ENCODE measurements around the gene GNG12. TPM values are rescaled to one million over a fixed set of nuclear protein-coding genes. Genes with fewer than 3 reads are reported as not detected.

Gene GNG12
- total RNA-seq, 2 donors from 2014 or later: 29.1 to 45.4 TPM

GRCh38 chr1:67818725-67819301, 14.5 kb downstream of the GNG12 start:
- Histone ChIP-seq H3K36me3 (no peaks in the 10 kb centered on the region), H3K4me1 (peaks cover 0 to 7% of the 10 kb centered on the region in 2 donors), H3K27me3 (no peaks in the 10 kb centered on the region), H3K27ac (no peak overlapping the region), H3K4me3 (no peak overlapping the region), H3K9me3 (no peaks in the 10 kb centered on the region)
- no peak for TF ChIP-seq CTCF (IDR thresholded peaks at IDR 0.05)
- no peak for DNase-seq (ENCODE audit: low spot score)

- DNase-seq (ENCODE audit: low spot score): no peak
- no peak overlapping the region for H3K27ac ChIP-seq
- H3K36me3 ChIP-seq: no peaks in the 10 kb centered on the region
- TF ChIP-seq CTCF (IDR thresholded peaks at IDR 0.05): no peak
- H3K4me1 ChIP-seq: peaks cover 0 to 7% of the 10 kb centered on the region in 2 donors
- H3K4me3 ChIP-seq: no peak overlapping the region
- H3K9me3 ChIP-seq: no peaks in the 10 kb centered on the region
- H3K27me3 ChIP-seq: no peaks in the 10 kb centered on the region
These were observed 15.1 kb downstream of the GNG12 start for GRCh38 chr1:67818162-67818561.

DNA sequence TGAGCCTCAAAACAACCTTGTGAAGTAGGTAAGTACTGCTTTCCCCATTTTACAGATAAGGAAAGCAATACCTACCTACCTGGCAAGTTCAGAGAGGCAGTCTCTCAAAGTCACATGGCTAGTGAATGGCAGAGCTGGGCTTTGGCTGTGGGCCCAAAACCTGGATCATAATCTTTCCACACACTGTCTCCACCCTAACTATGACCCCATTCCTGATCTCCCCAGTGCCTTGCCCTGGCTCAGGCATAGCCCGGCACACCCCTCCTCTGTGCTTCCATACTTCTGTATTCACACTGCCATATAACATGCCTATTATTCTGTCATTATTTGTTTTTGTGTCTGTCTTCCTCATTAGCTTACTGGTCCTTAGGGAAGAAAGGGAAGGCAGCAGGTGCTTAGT, 15.9 kb downstream of the GNG12 start:
- no peaks in the 10 kb centered on the region for H3K27me3 ChIP-seq
- peaks cover 0 to 12% of the 10 kb centered on the region in 2 donors for H3K4me1 ChIP-seq
- no peak overlapping the region for H3K27ac ChIP-seq
- H3K9me3 ChIP-seq: no peaks in the 10 kb centered on the region
- no peak for TF ChIP-seq CTCF (IDR thresholded peaks at IDR 0.05)
- no peak for DNase-seq (ENCODE audit: low spot score)
- H3K4me3 ChIP-seq: no peak overlapping the region
- H3K36me3 ChIP-seq: no peaks in the 10 kb centered on the region

GRCh38 chr1:67816506-67816905, 16.8 kb downstream of the GNG12 start:
- Histone ChIP-seq H3K4me1 (peaks cover 0 to 19% of the 10 kb centered on the region in 2 donors), H3K9me3 (no peaks in the 10 kb centered on the region), H3K36me3 (no peaks in the 10 kb centered on the region), H3K4me3 (no peak overlapping the region), H3K27ac (no peak overlapping the region), H3K27me3 (no peaks in the 10 kb centered on the region)
- no peak for DNase-seq (ENCODE audit: low spot score)
- TF ChIP-seq CTCF (IDR thresholded peaks at IDR 0.05): no peak

DNA sequence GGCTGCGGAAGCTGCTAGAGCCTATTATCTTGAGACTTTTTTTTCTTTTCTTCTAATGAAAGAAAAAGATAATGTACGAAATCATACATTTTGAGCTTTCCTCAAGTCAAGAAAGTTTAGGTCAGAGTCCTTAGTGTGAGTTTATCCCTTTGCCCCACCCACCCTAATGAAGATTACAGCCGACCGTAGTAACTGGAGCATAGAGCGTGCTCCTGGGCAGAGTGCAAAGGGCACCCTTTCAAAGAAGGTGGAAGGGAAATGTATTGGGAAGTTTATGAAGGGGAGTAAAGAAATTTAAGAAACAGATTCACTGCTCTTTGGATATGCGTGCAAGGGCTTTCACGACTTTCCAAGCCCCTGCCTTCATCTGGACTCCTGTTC, 17.2 kb downstream of the GNG12 start:
- Histone ChIP-seq H3K4me1 (peaks cover 0 to 19% of the 10 kb centered on the region in 2 donors), H3K27me3 (no peaks in the 10 kb centered on the region), H3K27ac (no peak overlapping the region), H3K36me3 (no peaks in the 10 kb centered on the region), H3K9me3 (no peaks in the 10 kb centered on the region), H3K4me3 (no peak overlapping the region)
- no peak for DNase-seq (ENCODE audit: low spot score)
- no peak for TF ChIP-seq CTCF (IDR thresholded peaks at IDR 0.05)

Data from right atrium auricular region (tissue), 2 donors.